Lung (tissue), 12 donors: ENCODE results near the gene MDFI. TPM values are rescaled to one million over a fixed set of nuclear protein-coding genes. Genes with fewer than 3 reads are reported as not detected.

Experiments used
- ATAC-seq: fragments of 200-7000 bp; cut with Tn5 transposase; one replicate; pipeline ENCODE4 v1.9.1; 2020; ENCODE audit warnings: moderate number of reproducible peaks; ENCODE audit not compliant: insufficient read depth, low FRiP score
- DNase-seq, 3 donors: peaks; one replicate each; pipeline ENCODE4 v3.0.0-alpha.2; 2013 to 2017
- H3K27ac ChIP-seq, 2 donors: one replicate each; pipeline ENCODE4 v1.5.1; 2013; ENCODE audit warnings: mild to moderate bottlenecking in 2 of 2, moderate library complexity in 2 of 2, control low read depth in 1 of 2, inconsistent platforms in 1 of 2, low read depth in 1 of 2, low read length in 1 of 2
- H3K27me3 ChIP-seq, 3 donors: one replicate each; pipeline ENCODE4 v1.5.1; 2013; ENCODE audit warnings: low read length in 2 of 3; ENCODE audit not compliant: control insufficient read depth in 3 of 3, insufficient read depth in 3 of 3
- H3K36me3 ChIP-seq, 4 donors: one replicate each; pipeline ENCODE4 v1.5.1; 2013; ENCODE audit warnings: low read length in 4 of 4, mild to moderate bottlenecking in 1 of 4, moderate library complexity in 1 of 4; ENCODE audit not compliant: control insufficient read depth in 4 of 4, insufficient read depth in 4 of 4
- H3K4me1 ChIP-seq, 5 donors: one replicate each; pipeline ENCODE4 v1.5.1; 2013; ENCODE audit warnings: low read length in 5 of 5, mild to moderate bottlenecking in 2 of 5, moderate library complexity in 1 of 5; ENCODE audit not compliant: control insufficient read depth in 5 of 5, insufficient read depth in 5 of 5
- H3K4me3 ChIP-seq: one replicate; pipeline ENCODE4 v1.5.1; 2013; ENCODE audit warnings: mild to moderate bottlenecking, control low read depth, moderate library complexity
- H3K9ac ChIP-seq, 2 donors: one replicate each; pipeline ENCODE4 v1.5.1; 2013; ENCODE audit warnings: low read length in 2 of 2, control low read depth in 1 of 2; ENCODE audit not compliant: insufficient read depth in 1 of 2
- H3K9me3 ChIP-seq, 4 donors: one replicate each; pipeline ENCODE4 v1.5.1; 2013; ENCODE audit warnings: low read length in 3 of 4, mild to moderate bottlenecking in 1 of 4, moderate library complexity in 1 of 4; ENCODE audit not compliant: control insufficient read depth in 4 of 4, insufficient read depth in 3 of 4
- WGBS, 2 donors: extraction: QIAGEN DNeasy Blood & Tissue Kit; methylation state at CpG; one replicate each; pipeline ENCODE4 v1.1.7; 2013; 5-methylcytosine and 5-hydroxymethylcytosine counted together
- polyA plus RNA-seq, 2 donors: library from polyadenylated mRNA; stranded (reverse); fragments of 200-250 nt; gene quantifications; one replicate each; pipeline ENCODE4 v1.2.1, GENCODE V29; 2013
- total RNA-seq, 2 donors: library from RNA; depleted of rRNA in 1 of 2; stranded (reverse); fragments of >200 nt in 1 of 2; gene quantifications; one replicate each; pipeline ENCODE4 v1.2.1, GENCODE V29; 2014 to 2021
- TF ChIP-seq, protein P1 (sequence below): IDR thresholded peaks from 2 replicates; pipeline ENCODE4 v1.5.1; 2012; ENCODE audit warnings: mild to moderate bottlenecking; ENCODE audit errors: control extremely low read depth, extremely low read depth
- donor health status: control.
- donor health status: control.
- donor health status: Bipolar disorder and iron deficiency.
- donor health status: healthy.
- donor health status: DM: yes; HTN: yes; CAD: no.

Gene MDFI
- total and polyA plus RNA-seq, 4 donors, result 16.4 to 36.4 (median 21.9) TPM

DNA sequence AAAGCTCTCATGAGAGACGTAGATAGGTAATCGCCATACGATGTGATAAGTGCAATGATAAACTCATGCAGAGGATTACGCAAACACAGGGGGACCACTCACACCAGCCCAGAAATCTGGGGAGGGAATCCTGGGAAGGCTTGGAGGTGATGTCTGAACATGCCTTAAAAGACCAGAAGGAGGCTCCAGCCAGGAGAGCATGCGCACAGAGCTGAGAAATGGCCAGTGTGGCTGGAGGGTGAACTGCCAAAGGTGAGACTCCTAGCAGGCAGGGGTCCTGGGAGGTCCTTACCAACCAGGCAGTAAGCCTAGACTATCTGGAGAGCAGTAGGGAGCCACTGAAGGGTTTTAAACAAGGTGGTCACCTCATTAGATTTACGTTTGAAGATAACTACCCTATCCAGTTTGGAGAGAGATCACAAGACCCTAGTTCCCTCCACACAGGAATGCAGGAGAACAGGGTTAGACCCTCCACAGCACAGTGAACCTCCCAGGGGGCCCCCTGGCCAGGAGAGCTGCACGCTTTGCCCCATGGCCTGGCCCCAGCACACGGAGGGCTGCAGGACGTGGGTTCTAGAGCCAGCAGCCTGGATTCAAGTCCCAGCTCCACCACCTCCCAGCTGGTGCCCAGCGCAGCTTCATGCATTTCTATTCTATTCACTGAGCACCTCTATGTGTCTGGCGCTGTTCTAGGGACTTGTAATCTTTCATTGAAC lies 13.1 kb downstream of the MDFI start:
- Histone ChIP-seq H3K4me1 (peaks cover 0 to 70% (median 22%) of the 10 kb centered on the region in 5 donors), H3K9me3 (no peaks in the 10 kb centered on the region), H3K27ac (no peak overlapping the region), H3K27me3 (no peaks in the 10 kb centered on the region), H3K4me3 (no peak overlapping the region), H3K9ac (no peak overlapping the region), H3K36me3 (peaks cover 0 to 57% (median 19%) of the 10 kb centered on the region in 4 donors)
- 79% methylated on average over 11 of the region's 11 CpGs for WGBS, 2 donors
- DNase-seq (no peak), ATAC-seq (no peak)
- TF ChIP-seq, protein P1, sequence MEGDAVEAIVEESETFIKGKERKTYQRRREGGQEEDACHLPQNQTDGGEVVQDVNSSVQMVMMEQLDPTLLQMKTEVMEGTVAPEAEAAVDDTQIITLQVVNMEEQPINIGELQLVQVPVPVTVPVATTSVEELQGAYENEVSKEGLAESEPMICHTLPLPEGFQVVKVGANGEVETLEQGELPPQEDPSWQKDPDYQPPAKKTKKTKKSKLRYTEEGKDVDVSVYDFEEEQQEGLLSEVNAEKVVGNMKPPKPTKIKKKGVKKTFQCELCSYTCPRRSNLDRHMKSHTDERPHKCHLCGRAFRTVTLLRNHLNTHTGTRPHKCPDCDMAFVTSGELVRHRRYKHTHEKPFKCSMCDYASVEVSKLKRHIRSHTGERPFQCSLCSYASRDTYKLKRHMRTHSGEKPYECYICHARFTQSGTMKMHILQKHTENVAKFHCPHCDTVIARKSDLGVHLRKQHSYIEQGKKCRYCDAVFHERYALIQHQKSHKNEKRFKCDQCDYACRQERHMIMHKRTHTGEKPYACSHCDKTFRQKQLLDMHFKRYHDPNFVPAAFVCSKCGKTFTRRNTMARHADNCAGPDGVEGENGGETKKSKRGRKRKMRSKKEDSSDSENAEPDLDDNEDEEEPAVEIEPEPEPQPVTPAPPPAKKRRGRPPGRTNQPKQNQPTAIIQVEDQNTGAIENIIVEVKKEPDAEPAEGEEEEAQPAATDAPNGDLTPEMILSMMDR, result no peak

- DNase-seq, result no peak
- H3K27ac ChIP-seq, result no peak overlapping the region
- 90 to 93% methylated on average over 14 of the region's 14 CpGs for WGBS, 2 donors
- H3K9me3 ChIP-seq, result no peaks in the 10 kb centered on the region
- H3K9ac ChIP-seq, result no peak overlapping the region
- peaks cover 0 to 50% (median 19%) of the 10 kb centered on the region in 4 donors for H3K36me3 ChIP-seq
- H3K4me3 ChIP-seq, result no peak overlapping the region
- ATAC-seq, result no peak
- peaks cover 0 to 70% (median 23%) of the 10 kb centered on the region in 5 donors for H3K4me1 ChIP-seq
- H3K27me3 ChIP-seq, result no peaks in the 10 kb centered on the region
- TF ChIP-seq, protein P1, result no peak
Measured at GRCh38 chr6:41651962-41652657, 13.8 kb downstream of the MDFI start.

GRCh38 chr6:41652866-41653652 lies 14.8 kb downstream of the MDFI start:
- H3K9me3 ChIP-seq, result no peaks in the 10 kb centered on the region
- DNase-seq (peak; percentile 66 to 79 (median 75)), ATAC-seq (no peak)
- H3K36me3 ChIP-seq, result peaks cover 0 to 46% (median 16%) of the 10 kb centered on the region in 4 donors
- TF ChIP-seq, protein P1, result no peak
- no peak overlapping the region for H3K27ac ChIP-seq
- no peaks in the 10 kb centered on the region for H3K27me3 ChIP-seq
- H3K4me1 ChIP-seq, result peaks cover 0 to 73% (median 23%) of the 10 kb centered on the region in 5 donors
- WGBS, 2 donors, result 76 to 84% methylated on average over 31 to 32 of the region's 32 CpGs
- no peak overlapping the region for H3K9ac ChIP-seq
- no peak overlapping the region for H3K4me3 ChIP-seq
